WI38 (cell line): ENCODE results near the gene LMX1A.

Experiments used
- H3K4me3 ChIP-seq: 2 replicates; pipeline ENCODE4 v1.5.1; 2011; ENCODE audit warnings: low read depth, mild to moderate bottlenecking, control low read depth, low read length
- CTCF ChIP-seq: IDR thresholded peaks from 2 replicates; pipeline ENCODE4 v1.5.1; 2012; ENCODE audit warnings: low read depth, mild to moderate bottlenecking, control low read depth, low read length

The LMX1A gene

DNA sequence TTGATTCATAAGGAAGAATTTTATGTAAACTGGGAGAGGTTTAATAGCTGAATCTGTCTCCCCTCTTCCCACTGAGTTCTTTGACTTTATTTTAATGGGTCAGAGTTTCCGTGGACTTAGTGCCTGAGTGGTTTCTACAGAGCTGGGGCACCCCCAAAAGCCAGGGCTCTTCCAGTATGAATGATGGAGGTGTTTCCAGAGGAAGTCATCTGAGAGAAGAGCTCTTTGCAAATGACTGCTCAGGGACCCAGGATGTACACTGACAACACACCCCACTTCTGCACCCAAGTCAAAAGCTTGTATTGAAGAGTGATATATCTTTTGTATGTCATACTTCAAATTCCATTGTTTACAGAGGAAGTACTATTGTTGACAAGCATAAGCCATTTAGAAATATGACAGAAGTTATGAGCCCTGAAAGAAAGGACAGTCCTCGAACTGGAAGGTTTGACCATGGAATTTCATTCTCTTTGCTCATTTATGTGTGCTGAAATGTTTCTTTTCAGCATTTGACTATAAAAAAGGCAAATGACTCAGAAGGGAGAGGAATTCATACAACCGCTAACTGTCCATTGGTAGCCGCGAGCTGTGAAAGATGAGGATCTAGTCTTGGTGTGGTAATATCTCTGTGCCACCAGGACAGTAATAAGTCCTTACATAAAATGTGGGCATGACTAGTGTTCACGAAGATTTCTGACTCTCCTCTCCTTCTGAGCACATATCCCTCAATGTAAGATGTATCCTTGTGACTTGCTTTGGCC is 25.4 kb upstream of the LMX1A start:
- no peak overlapping the region for H3K4me3 ChIP-seq
- TF ChIP-seq CTCF, result no peak

GRCh38 chr1:165376811-165377311 is 20.3 kb upstream of the LMX1A start:
- H3K4me3 ChIP-seq, result peak overlapping the region; percentile 32
- TF ChIP-seq CTCF, result no peak

DNA sequence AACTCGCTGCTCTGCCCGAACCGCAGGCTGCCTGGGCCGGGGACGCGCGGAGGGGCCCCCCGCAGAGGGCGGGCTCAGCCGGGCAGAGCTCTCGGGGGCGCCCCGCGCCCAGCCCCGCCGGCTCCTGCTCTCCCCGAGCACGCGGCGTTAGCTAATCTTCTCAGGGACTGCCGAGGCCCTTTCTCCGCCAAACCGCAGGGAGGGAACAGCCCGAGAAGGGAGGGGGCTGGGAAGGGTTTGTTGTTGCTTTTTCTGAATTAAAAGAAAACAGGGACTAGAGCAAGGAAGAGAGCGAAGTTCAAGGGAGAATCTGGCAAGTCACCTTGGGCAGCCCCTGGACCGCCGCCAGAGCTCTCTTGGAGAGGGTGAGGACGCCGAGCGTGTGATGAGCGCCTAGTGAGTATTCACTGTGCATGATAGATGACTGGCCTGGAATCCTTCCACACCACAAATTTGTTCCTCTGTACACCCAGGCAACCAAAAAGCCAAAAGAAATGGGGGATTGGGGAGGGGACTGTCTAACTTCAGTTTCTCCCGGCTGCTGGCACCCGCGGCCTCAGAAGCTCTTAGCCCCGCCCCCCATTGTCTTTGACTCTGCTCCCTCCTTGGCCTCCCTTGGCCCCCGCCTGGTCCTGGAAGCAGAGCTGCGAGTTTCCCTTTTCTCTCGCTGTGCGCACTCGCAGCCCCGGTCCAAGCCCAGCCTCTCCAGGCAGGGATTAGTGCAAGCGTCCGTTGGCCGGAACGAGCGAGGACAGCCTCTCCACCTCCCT is 19.7 kb upstream of the LMX1A start:
- no peak for TF ChIP-seq CTCF
- H3K4me3 ChIP-seq, result peak overlapping the region; percentile 32

DNA sequence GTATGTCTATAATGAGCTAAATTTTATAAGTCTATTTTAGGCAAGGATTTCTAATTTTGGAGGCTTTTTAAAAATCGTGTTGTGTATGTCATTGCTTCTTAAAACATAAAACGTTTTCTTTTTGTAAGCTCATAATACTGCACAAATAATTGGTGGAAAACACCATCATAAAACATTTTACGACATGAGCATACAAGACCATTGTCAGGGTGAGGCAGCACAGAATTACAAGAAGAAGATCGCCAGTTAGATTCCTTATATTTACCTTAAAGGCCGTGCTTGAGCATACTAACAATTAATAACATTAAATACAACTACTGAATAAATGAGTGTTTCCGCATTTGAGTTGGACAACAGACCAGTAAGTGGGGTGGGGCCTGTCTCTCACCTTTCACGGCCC is 19.1 kb upstream of the LMX1A start:
- H3K4me3 ChIP-seq, result no peak overlapping the region; the same call in 1 of the 2 replicates
- TF ChIP-seq CTCF, result no peak

DNA sequence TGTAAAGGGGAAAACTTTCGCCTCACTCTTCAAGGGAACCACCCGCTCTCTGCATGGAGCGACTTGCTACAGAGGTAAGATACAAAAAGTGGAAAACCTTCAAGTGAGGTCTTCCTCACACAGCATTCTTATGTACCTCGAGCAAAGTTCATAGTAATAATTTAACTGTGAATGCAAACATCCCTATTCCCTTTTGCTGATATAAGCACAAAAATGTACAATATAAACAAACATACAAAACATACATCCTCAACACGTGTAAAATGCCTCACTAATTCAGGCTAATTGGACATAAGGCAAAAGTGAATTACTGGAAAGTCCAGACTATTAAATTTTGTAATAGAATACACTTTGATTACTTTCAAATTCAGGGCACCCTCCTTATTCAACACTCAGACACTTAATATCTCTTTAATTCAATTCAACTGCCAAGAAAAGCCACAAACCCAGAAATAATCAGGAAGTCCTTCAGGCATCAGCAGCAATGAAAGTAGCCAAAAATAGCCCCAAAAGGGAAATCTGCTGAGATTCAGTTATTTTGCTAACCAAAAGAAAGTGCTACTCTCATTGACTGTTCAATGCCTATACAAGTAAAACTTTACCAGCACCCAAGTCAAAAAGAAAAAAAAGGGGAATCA is 15.2 kb upstream of the LMX1A start:
- TF ChIP-seq CTCF, result no peak
- no peak overlapping the region for H3K4me3 ChIP-seq

DNA sequence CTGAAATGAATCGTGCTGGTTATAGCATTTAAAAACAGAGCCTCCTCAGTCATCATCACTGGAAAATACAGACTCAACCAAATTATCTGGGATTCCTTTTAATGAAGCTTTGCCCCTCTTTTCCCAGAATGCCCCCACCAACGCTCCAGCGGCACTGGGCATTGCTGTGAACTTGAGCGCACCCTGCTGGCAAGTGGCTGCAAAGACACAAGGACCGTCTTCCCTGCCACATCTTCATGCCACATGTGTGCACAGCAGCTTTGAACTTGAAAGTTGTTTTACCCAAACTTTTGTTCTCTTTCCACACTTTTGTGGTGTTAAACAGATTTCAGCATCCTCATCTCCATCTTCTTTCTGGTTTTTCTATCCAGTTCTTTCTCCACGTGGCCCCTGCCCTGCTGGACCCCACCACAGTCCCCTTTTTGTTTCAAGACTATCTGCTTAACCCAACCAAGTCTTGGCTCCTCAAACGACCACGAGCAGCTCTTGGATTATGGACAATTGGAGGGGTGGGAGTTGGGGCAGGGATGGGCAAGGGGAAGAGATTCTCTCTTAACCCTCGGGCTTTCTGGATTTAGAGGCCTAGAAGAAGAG is 12.8 kb upstream of the LMX1A start:
- peak; percentile 83 for TF ChIP-seq CTCF
- no peak overlapping the region for H3K4me3 ChIP-seq
